Activated gamma-delta T cell treated with Interleukin-2 at 50 U/mL for 16 hours (primary cell): Measurements from ENCODE around the gene SCCPDH.
"Not testable (repeated sequence)": the region's sequence is repeated elsewhere in the genome, so short reads cannot be mapped to it uniquely, and the experiment has no call there.

Source experiments
- DNase-seq: peaks from one replicate; pipeline ENCODE4 v3.0.0-alpha.2; 2020

Gene SCCPDH

GRCh38 chr1:246708166-246708565 lies 16.0 kb upstream of the SCCPDH start:
- no peak for DNase-seq

GRCh38 chr1:246709196-246709595 lies 15.0 kb upstream of the SCCPDH start:
- DNase-seq: no peak

- DNase-seq: no peak
These were observed 14.4 kb upstream of the SCCPDH start for GRCh38 chr1:246709835-246710234.

- DNase-seq: no peak
These were observed 12.6 kb upstream of the SCCPDH start for GRCh38 chr1:246711548-246712003.

- not testable (repeated sequence) for DNase-seq
These were observed 11.8 kb upstream of the SCCPDH start for GRCh38 chr1:246712428-246712827.

GRCh38 chr1:246719361-246719760 lies 4.8 kb upstream of the SCCPDH start:
- not testable (repeated sequence) for DNase-seq

GRCh38 chr1:246720814-246721213 lies 3.4 kb upstream of the SCCPDH start:
- DNase-seq: not testable (repeated sequence)

- DNase-seq: no peak
These were observed 1.5 kb upstream of the SCCPDH start for GRCh38 chr1:246722720-246723119.

- DNase-seq: no peak
These were observed 504 bp downstream of the SCCPDH start for GRCh38 chr1:246724731-246725095.

GRCh38 chr1:246725191-246725590 lies 982 bp downstream of the SCCPDH start:
- no peak for DNase-seq

GRCh38 chr1:246726255-246726679 lies 2.1 kb downstream of the SCCPDH start:
- DNase-seq: no peak

GRCh38 chr1:246726881-246727280 lies 2.7 kb downstream of the SCCPDH start:
- no peak for DNase-seq

GRCh38 chr1:246727594-246727993 lies 3.4 kb downstream of the SCCPDH start:
- DNase-seq: no peak

GRCh38 chr1:246728311-246728710 lies 4.1 kb downstream of the SCCPDH start:
- DNase-seq: no peak

GRCh38 chr1:246729040-246729439 lies 4.8 kb downstream of the SCCPDH start:
- DNase-seq: not testable (repeated sequence)

- no peak for DNase-seq
These were observed 6.6 kb downstream of the SCCPDH start for GRCh38 chr1:246730839-246731238.

GRCh38 chr1:246731873-246732272 lies 7.7 kb downstream of the SCCPDH start:
- DNase-seq: not testable (repeated sequence)

- no peak for DNase-seq
These were observed 9.5 kb downstream of the SCCPDH start for GRCh38 chr1:246733704-246734103.

- no peak for DNase-seq
These were observed 10.7 kb downstream of the SCCPDH start for GRCh38 chr1:246734866-246735265.

GRCh38 chr1:246735735-246736134 lies 11.5 kb downstream of the SCCPDH start:
- DNase-seq: no peak

- DNase-seq: no peak
These were observed 18.2 kb downstream of the SCCPDH start for GRCh38 chr1:246742396-246742795.

- not testable (repeated sequence) for DNase-seq
These were observed 21.9 kb downstream of the SCCPDH start for GRCh38 chr1:246746155-246746554.

GRCh38 chr1:246748006-246748405 lies 23.8 kb downstream of the SCCPDH start:
- DNase-seq: no peak

- no peak for DNase-seq
These were observed 24.7 kb downstream of the SCCPDH start for GRCh38 chr1:246748867-246749266.

- no peak for DNase-seq
These were observed 26.5 kb downstream of the SCCPDH start for GRCh38 chr1:246750752-246751151.
